GM18507 (cell line): Measurements from ENCODE around the gene EN2.

Experiments used
- DNase-seq: peaks from one replicate; pipeline ENCODE4 v3.0.0; 2011; ENCODE audit warnings: low read depth; ENCODE audit not compliant: insufficient read length; ENCODE audit errors: extremely low spot score
- FAIRE-seq: peaks from 2 replicates; lab custom pipeline; 2011; peaks lifted over from hg19 to GRCh38; lab: Jason Lieb, UNC

EN2 gene

DNA sequence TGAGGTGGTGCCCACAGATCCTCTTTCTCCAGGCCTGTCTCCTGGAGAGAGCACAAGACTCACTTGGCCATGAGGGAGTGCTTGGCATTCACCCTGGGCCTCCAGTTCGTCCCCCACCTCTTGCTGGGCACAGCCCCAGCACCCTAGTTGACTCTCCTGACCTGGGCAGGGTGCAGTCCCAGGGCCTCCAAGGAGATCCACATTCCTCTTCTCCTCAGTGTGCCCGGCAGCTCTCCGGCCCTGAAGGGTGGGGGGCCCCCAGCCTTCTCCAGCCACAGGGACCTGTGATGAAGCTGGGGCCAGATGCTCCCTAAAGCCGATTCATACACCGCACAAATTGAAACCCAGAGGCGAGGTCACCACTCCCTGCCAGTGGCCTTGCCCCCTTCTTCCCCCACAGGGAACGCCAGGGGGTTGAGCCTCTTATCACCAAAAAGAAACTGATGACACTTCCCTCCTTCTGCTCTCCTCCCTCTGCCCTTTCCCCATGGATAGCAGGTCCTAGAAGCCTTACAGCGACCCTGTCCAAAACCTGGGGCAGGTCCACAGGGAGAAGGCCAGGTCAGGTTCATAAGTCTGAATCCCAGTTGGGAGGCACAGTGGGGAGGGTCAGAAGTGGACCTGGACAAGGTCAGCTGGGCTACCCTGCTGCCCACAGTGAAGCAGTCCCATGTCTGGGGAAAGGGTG lies 3.1 kb downstream of the EN2 start:
- no peak for FAIRE-seq

DNA sequence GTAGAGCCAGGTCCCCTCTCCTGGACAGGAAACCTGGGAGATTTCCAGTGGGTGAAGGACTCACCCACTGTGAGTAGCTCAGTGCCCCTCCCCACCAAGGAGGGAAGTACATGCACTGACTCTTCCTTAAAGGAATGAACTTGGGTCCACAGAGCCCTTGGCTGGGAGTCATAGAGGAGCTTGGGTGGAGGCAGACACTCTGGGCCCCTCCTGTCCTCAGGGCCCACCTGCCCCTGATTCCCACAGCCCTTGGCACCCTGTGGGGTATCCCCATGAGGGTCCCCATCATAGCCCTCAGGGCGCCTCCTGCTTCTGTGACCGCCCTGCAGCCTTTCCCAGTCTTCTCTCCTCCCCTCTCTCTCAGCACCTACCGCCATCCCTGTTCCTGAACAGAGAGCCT lies 3.7 kb downstream of the EN2 start:
- DNase-seq (no peak), FAIRE-seq (no peak)

More for the DNA sequence above, 3.1 kb downstream of the EN2 start:
- DNase-seq: no peak

DNA sequence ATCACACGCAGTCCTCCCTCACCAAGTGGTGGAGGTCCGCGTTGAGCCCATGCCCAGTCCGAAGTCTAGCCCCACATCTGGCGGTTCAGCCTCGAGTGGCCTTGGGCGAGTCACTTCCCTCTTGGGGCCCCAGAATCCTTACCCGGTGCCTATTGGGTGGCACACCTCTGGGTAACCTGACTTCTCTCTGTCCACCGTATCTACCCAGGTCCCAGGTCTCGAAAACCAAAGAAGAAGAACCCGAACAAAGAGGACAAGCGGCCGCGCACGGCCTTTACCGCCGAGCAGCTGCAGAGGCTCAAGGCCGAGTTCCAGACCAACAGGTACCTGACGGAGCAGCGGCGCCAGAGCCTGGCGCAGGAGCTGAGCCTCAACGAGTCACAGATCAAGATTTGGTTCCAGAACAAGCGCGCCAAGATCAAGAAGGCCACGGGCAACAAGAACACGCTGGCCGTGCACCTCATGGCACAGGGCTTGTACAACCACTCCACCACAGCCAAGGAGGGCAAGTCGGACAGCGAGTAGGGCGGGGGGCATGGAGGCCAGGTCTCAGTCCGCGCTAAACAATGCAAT lies 4.3 kb downstream of the EN2 start:
- FAIRE-seq (no peak), DNase-seq (no peak)

DNA sequence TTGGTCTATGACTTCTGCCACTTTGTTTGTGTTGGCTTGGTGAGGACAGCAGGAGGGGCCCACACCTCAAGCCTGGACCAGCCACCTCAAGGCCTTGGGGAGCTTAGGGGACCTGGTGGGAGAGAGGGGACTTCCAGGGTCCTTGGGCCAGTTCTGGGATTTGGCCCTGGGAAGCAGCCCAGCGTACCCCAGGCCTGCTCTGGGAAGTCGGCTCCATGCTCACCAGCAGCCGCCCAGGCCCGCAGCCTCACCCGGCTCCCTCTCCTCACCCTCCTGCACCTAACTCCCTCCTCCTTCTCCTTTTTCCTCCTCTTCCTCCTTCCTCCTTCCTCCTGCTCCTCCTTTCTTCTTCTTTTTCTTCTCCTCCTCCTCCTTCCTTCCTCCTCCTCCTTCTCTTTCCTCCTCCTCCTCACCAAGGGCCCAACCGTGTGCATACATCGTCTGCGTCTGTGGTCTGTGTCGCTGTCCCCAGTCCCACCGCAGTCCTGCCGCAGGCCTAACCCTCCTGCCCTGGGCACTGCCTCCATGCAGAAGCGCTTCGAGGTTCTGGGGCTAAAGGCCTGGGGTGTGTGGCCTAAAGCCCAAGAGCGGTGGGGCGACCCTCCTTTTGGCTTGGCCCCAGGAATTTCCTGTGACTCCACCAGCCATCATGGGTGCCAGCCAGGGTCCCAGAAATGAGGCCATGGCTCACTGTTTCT lies 5.3 kb downstream of the EN2 start:
- DNase-seq (no peak), FAIRE-seq (no peak)

DNA sequence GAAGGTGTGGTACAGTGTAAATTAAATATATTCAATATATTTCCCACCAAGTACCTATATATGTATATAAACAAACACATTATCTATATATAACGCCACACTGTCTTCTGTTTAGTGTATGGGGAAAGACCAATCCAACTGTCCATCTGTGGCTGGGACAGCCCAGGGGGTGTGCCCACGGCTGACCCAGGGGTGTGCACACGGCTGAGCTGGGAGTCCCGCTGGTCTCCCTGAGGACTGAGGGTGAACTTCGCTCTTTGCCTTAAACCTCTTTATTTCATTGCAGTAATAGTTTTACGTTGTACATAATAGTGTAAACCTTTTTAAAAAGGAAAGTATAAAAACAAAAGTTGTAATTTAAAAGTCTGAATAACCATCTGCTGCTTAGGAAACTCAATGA lies 6.3 kb downstream of the EN2 start:
- DNase-seq (no peak), FAIRE-seq (no peak)

DNA sequence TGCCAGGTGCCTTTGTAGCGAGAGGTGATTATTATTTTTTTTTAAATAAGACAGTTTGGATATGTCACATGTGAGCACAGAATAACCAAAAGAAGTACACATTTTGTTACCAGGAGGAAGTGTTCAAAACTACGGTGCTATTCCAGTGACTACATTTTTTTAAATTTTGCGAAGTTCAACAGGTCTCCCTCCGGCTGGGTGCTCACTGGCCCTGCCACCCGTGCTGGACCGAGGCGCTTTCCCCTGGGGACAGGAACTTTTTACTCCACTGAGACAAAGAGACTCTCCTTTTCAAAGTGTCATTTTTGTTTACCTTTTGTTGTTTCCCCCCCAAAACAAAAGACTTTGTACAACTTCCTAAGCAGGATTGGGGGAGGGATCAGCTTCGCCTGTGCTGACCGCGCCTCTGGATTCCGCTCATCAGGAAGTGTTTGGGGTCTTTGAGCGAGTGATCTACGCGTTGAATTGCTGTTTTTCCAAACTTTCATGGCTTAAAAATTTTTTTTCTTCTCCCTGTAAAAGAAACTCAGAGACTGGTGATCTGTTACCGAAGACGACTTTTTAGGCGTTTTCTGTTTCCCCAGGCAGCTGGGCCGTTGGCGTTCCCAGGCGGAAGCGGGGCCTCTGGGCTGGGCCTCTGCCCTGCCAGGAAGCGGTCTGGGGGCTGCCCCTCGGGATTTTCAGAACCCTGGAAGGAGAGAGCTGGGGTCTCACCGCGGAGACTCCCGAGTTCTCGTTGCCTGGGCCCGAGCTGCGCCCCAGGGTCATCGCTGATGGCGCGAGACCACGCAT lies 7.2 kb downstream of the EN2 start:
- DNase-seq (no peak), FAIRE-seq (no peak)

DNA sequence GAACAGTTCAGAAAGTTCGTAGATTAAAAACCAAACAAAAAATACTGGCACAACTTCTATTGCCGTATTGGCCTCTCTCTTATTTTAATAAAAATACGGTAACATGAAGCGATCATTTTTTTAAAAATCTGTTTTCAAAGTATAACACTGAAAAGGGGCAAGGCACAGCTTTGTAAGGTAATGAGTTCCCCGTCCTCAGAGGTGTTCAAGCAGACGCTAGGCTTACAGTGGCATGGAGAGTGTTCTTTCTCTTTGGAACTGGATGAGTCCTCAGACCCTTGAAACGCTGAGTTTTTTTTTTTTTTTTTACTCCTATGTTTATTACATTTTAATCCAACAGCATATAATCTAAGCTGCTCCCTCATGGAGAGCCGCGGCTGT lies 7.8 kb downstream of the EN2 start:
- FAIRE-seq (no peak), DNase-seq (no peak)

DNA sequence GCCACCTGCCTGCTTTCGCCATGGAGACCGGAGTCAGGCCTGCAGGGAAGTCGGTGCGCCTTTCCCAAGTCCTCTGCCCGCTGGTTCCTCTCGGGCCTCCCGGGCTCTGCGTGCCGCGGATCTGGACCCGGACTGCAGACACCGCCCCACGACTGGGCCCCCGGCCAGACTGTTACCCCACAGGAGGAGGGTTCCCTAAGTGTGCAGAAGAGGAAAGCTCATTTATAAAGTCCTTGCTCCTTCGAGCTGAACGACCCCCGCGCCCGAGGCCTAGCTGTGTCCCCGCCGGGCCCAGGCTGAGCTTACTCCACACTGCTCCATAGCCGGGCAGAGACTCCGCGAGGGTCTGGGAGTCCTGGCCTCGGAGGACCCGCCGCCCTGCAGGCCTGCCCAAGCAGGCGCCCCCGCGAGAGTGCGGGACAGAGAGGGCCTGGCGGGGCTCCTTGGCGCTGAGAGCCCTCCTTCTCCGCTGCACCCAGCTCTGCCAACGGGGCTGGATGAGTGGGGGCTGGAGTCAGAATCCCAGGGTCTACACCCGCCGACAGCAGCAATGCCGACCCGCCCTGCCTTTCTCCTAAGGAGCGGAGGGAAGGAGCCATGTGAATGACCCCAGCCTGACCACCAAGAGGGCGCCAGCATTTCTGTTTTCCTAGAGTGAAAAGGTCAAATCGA lies 8.3 kb downstream of the EN2 start:
- no peak for FAIRE-seq
- DNase-seq: no peak

DNA sequence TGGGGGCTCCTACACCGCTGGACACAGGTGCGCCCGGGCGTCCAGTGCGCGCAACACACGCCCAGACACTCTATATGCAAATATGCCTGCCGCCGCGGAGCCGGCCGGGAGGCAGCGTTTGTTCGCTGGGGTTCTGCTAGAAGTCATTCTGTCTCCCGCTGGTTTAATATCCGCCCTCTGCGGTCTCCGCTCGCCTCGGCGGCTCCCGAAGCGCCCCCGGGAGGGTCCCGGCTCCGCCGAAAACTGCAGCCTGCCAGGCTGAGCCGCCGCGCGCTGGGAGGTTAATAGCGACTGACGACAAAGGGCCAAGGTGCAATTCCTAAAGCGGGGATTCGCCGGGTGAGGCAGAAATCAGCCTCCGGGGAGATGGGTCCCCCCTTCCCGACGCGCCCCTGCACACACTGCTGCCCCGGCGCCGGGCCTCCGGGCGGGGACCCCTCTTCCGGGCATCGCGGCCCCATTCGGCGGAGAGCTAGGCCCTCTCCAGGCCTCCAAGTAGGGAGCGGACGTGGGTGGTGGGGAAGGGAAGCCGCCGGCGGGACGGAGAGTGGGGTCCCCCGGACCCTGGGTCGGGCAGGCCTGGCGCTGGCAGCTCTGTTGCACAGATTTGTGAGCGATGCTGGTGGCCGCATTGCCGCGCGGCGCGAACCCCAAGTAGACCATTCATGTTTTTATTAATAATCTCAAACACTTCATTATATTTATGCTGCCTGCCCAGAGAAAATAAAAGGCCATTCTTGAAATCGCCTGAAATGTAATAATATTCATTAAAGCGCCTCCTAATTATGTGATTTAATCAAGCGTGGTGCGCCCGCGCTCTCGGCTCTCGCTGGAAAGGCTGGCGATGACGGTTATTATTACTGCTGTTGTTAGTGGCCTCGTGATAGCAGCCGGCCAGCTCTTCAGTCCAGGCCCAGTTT lies 9.1 kb downstream of the EN2 start:
- FAIRE-seq (no peak), DNase-seq (no peak)

DNA sequence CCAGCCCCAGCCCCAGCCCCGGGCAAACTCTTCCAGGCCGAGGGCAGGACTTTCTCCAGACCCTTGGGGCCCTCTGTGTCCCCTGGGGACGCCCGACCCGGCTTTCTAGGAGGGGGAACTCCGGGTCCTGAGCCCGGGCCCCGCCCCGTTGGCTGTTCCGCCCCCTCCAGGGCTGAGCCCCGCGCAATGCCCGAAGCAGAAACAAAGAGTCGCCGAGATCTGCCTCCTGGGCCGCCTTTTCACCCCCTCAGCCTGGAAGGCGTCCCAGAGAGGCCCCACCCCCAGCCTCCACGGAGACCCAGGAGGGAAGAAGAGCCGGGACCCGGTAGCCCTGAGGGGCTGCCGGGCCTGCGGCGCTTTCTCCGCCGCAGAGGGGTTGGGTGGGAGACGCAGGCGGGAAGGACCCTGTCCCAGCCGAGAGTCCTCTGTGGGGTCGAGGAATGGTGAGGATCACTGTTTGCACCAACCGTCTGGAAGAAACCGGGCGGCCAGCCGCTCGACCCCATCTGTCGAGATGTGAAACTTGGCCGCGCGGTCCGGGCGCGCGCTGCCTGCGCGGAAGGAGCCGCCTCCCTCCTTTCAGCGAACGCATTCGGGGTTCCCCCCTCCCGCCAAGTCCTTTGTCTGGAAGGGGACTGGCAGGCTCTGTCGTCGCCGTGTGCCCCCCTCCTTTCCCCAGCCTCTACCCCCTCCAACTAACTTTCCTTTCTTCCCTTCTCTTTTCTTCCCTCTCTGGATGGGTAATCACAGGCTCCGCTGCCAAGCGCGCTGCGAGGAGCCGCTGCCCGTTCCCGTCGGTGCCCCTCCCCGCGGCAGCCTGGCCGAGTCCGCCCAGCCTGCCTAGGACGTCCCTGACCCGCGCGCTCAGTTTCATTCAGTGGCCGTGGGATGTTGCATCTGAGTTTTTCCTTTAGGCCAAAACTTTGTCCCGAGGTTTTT lies 10.2 kb downstream of the EN2 start:
- no peak for DNase-seq
- FAIRE-seq: no peak

DNA sequence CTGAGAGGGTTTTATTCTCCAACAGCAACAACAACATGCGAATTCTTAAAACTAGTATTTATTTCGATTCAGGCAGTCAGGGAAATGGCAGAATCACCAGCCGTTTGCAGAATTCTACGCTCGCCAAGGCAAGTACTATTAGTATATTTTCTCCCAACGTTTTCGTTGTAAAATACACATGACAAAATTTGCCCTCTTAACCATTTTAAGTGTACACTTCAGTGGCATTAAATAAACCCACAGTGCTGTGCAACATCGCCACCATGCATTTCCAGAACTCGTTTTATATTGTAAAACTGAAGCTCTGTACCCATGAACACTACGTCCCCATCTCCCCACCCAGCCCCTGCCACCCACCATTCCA lies 10.8 kb downstream of the EN2 start:
- DNase-seq: no peak
- no peak for FAIRE-seq

DNA sequence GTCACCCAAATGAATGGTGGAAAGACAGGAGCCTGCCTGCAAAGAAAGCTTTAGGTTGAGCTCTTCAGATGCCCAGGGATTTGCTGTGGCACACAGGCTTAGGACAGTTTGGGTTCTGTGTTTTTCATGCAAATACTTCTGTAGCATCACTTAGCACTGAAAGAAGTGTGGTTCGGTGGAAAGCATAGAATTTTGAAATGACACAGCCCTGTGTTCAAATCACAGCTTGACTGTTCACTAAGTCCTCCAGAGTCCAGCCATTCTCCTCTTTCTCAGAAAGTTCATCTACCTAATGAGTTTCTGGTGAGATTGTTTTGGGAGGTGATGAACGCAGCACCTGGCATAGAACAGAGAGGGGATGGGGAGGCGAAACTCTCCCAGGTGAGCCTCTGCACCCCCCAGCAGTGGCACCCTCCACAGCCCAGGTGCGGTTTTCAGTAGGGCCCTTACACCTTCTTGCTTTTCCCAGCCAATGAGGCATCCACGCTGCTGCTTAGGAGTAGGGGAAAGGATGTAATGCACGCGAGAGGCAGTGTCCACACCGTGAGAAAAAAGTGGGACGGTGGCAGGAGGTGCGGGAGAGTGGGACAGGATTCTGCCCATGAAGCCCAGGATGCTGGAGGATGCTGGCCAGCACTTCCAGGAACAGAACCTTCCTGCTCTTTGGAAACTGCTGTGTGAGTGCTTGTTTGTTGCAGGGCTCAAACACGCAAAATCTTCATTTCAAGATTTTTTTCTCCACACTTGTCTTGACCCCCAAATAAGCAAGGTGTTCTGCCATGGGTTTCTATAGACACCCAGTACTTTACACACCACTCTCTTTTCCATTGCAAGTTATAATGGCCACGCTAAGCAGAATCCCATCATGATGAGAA lies 11.6 kb downstream of the EN2 start:
- DNase-seq (no peak), FAIRE-seq (no peak)

DNA sequence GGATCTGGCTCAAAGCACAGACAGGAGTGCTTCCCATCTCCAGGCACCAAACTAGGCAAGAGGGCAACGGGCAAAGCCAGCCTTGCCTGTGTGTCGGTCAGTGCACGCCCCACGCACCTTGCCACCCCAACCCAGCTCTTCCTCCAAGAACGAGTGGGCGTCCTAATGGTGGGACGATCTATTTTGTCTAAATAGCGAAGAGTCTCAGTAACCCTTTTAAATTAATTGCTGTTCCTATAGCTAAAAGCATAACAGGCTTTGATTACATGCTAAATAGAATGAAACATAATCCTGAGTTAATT lies 12.2 kb downstream of the EN2 start:
- DNase-seq (no peak), FAIRE-seq (no peak)

DNA sequence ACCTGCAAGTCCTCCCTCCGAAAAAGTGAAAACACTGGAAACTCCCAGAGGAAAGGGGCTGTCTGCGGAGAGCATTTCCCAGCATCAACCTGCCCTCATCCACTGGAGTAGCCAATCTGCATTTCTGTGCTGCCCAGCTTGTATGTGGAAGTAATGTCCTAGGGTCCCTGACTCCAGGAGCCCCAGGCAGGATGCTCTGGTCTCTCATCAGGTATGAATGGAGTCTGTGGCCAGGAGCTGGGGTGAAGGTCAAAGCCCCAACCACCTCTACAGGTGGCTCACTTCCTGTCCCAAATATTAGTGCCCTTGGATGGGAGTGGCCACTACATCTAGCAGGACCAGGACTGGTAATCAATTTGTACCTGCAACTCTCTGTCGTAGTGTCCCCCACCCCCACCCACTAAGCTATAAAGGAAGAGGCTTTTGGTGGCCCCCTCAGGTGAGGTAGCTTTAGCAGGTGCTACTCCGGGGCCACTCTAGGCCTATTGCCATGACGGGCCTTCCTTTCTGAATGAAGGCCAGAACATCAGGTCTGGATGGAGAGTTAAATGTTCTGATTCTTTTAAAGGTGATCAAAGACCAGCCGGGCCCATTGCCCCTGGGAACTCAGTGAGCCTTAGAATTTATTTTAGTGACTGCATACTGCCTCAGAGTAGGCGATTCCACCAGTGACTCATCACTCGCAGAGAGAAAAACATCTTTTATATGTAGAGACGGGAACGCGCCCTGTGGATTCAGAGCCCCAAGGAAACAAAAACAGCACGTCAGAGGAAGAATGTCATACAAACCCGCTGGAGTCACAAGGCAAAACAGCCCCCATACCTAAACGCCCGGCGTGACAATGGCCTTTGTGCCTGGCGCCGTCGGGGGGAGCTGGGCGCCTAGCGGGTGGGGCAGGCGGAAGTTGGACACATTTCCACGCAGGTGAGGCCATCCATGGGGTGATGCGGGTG lies 13.0 kb downstream of the EN2 start:
- FAIRE-seq (no peak), DNase-seq (no peak)

DNA sequence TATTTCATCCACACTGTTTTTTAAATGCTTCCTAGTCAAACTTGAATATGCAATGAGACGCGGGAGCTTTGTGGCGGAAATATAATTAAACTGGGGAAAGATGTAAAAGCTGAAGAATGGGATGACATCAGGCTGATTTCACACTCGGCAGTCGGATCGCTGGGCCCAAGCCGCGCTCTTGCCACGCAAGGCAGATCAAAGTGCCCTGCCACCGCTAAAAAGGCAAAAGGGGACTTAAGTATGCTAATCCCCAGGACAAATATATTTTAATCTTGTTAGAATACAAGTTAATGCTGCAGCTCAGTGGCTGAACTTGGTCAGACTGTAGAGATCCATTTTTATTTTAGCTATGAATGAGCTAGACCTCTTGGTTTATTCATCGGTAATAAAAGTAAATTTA lies 13.8 kb downstream of the EN2 start:
- FAIRE-seq (no peak), DNase-seq (no peak)

DNA sequence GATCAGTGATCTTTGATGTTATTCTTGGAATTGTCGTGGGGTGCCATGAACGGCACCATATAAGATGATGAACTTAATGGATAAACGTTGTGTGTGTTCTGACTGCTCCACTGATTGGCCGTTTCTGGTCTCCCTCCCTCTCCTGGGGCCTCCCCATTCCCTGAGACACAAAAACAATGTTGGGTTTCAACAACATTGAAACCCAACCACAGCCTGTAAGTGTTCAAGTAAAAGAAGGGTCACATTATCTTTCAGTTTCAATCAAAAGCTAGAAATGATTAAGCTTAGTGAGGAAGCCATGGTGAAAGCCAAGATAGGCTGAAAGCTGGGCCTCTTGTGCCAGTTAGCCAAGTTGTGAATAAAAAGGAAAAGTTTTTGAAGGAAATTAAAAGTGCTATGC lies 19.5 kb downstream of the EN2 start:
- FAIRE-seq (peak; percentile 94), DNase-seq (no peak)
